ACHN (cell line): ENCODE results near the gene C12orf43.

Experiments
- DNase-seq: peaks from one replicate; pipeline ENCODE4 v3.0.0-alpha.2; 2015
- in situ Hi-C: cut with HindIII; loops from 2 replicates; pipeline ENCODE4 v1.10.0; 2017; ENCODE audit warnings: low sequenced_read_pairs, low pct_ligation_motif_present, low pct_unique_long_range_greater_than_20kb

The C12orf43 gene

DNA sequence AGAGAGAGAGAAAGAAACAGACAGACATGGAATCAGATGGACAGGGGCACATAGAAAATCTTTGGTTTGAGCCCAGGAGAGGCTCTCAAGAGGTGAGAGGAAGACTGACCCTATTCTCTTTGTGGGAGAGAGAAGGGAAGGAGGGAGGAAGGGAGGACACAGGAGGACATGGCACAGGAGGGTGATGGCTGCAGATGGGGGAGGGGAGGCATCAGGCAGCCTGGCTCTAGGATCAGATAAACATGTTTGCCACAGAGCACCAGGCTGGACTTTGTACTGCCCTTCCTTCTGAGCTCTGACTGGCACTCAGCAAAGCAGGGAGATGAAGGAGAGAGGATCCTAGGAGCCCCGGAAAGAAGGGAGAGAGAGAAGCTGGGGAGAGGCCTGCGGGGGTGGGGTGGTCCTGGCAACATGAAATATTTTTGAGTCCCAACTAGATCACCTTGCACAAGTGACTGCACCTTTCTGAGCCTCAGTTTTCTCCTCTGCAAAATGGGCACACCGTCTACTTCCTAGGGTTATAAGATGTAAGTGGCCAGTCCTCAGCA, 31.9 kb downstream of the C12orf43 start:
- in situ Hi-C loops, result no loop called here
- no peak for DNase-seq

DNA sequence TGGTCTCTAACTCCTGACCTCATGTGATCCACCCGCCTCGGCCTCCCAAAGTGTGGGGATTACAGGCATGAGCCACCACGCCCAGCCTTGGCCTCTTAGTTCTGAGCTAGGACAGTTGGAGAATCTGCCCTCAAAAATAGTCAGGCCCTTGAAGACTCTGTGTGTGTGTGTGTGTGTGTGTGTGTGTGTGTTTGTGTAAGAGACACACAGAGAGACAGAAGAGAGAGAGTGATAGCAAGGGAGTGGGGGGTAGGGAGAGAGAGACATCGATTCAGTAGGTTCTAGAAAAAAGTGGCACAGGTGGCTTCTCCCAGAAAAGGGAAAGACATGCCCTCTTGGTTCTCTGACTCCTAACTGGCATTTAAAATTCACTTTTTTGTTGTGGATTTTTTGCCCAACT, 32.5 kb downstream of the C12orf43 start:
- in situ Hi-C loops, result no loop called here
- no peak for DNase-seq

DNA sequence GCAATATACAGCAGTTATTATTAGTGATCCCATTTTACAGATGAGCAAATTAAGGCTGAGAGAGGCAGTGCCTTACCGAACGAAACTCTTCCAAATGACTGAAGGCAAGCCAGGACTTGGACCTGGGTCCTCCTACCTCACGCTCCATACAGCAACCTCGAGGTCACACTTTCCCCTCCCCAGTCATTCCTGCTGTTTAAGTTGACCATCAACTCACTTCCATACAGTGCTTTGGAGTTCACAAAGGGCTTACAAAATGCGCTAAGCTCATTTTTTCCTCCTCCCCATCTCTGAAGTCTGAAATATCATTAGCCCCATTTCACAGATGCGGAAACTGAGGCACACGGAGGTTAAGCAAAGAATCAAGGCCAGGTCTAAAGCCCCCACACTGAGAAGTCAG, 33.6 kb downstream of the C12orf43 start:
- in situ Hi-C loops, result no loop called here
- no peak for DNase-seq

DNA sequence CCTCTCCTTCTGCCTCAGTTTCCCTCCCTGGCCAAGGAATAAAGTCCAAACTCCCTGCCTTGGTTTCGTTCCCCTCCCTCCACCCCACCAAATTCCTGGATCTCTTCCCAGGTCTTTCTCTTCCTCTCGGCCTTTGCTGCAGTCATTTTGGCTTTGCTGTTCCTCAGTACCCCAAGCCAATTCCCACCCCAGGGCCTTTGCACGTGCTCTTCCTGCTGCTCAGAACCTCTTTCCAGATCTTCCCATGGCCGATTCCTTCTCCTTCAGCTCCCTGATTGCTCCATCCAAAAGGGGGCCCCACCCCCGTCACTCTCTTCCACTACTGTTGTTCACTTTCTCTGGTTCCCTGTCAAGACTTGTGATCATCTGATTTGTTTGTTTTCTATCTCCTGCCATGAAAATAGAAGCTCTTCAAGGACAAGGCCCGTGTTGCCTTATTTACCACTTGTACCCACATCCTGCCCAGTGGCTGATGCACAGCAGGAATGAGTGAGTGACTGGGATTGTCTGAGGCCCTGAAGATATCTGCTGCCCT, 34.8 kb downstream of the C12orf43 start:
- no peak for DNase-seq
- in situ Hi-C loops, result no loop called here

DNA sequence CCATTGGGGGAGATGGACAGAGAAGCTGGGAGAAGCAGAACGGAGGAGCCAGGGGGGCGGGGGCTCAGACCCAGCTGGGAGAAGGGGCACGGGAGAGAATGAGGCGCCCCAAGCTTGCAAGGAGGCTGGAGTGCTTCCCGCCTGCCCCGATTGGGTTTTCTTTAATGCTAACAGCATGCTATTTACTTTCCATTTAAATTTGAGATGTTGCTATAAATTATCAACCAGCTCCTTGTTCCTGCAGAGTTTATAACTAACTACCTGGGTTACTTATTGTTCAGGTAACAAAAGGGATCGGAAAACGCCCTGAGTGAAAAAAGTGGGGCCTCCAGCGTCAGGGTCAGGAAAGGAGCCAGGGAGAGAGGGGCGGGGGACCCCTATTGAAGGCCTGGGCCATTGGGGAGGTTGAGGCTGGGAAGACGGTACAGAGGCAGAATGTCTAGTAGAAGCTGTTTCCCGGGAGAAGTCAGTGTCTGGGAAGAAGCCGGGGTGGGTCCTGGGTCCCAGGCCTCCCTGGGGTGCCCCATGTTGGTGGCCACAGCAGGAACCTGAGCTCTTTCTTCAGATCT, 35.4 kb downstream of the C12orf43 start:
- in situ Hi-C loops, result no loop called here
- DNase-seq, result peak; percentile 67

DNA sequence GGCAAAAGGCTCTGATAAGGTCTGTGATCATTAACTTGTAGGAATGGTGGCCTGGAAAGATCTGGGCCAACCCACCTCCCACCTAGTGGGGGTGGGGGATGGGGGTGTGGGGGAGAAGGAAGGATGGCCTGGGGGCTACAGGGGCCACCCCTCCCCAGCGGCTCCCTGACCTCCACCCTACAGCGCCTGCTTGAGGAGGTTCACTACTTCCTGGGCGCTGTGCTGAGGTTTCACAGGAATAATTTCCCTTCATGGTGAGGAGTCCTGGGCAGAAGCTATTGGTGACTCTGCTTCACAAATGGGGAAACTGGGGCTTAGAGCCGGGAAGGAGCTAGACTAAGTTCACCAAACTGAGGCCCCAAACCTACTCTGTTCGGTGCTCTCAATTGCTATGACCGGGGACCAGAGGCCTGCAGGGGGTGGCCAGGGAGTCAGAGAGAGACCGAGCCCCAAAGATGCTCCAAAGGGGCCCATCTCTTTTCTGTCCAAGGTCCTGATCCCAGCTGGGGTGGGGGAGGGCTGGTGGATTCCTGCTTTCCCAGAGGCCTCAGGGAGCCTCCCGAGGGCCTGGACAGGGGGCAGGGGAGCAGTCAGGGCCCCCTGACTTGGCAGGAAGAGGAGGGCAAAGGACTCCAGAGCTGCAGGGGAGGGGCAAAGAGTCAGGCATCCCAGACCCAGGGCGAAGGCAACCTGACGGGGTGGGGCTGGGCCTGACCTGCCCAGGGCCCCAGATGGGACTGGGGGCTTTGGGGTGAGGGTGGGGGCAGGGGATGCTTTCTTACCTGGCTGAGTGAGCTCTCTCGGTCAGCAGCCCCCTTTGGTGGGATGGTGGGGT, 36.2 kb downstream of the C12orf43 start:
- in situ Hi-C loops, result no loop called here
- peak; percentile 65 for DNase-seq

DNA sequence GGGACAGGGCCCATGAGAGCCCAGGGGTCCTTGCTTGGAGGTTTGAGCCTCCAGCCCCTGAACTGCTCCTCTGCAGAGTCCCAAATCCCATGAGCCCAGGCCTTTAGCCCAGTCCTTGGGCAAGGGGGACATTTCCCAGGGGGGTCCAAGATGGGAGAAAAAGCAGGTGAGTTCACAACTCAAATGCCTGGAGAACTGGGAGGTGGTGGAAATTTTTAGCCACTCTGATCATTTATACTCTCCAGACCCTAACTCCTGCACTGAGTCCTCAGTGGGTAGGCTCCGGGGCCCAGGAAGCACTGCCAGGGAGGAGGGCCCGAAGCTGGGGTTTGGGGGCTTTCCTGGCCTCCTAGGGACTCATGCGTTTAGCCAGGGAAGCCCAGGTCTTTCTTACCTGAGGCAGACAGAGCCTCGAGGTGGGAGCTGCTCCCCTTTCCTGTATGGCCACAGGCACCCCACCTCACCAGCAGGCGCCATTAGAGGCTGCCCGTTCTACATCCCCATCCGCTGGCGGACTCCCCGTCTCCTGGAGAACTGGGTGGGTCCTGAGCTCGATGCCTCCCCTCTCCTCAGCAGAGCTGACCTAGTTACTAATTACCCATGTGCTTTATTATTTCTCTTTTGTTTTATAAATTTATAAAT, 36.9 kb downstream of the C12orf43 start:
- in situ Hi-C loops, result no loop called here
- no peak for DNase-seq

DNA sequence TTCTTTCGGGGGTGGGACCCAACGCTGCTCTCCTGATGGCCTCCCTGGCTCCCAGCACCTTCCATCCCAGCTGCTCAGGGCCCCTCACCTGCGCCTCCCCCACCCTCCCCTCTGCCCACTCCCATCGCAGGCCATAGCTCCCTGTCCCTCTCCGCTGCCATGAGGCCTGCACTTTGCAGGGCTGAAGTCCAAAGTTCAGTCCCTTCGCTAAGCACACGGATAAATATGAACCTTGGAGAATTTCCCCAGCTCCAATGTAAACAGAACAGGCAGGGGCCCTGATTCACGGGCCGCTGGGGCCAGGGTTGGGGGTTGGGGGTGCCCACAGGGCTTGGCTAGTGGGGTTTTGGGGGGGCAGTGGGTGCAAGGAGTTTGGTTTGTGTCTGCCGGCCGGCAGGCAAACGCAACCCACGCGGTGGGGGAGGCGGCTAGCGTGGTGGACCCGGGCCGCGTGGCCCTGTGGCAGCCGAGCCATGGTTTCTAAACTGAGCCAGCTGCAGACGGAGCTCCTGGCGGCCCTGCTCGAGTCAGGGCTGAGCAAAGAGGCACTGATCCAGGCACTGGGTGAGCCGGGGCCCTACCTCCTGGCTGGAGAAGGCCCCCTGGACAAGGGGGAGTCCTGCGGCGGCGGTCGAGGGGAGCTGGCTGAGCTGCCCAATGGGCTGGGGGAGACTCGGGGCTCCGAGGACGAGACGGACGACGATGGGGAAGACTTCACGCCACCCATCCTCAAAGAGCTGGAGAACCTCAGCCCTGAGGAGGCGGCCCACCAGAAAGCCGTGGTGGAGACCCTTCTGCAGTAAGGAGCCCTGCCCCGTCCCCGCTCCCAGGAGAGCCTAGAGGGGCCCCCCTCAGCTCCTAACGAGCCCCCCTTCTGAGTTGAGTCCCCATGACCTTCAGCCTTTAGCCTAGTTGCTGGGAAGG, 37.7 kb downstream of the C12orf43 start, which contains the start of gene HNF1A:
HNF1A (plus strand) TSS at position 248 of the 924 bp plus-strand sequence; CDS start at position 474, 226 bp downstream.
- in situ Hi-C loops, result no loop called here
- peak; percentile 39 for DNase-seq

DNA sequence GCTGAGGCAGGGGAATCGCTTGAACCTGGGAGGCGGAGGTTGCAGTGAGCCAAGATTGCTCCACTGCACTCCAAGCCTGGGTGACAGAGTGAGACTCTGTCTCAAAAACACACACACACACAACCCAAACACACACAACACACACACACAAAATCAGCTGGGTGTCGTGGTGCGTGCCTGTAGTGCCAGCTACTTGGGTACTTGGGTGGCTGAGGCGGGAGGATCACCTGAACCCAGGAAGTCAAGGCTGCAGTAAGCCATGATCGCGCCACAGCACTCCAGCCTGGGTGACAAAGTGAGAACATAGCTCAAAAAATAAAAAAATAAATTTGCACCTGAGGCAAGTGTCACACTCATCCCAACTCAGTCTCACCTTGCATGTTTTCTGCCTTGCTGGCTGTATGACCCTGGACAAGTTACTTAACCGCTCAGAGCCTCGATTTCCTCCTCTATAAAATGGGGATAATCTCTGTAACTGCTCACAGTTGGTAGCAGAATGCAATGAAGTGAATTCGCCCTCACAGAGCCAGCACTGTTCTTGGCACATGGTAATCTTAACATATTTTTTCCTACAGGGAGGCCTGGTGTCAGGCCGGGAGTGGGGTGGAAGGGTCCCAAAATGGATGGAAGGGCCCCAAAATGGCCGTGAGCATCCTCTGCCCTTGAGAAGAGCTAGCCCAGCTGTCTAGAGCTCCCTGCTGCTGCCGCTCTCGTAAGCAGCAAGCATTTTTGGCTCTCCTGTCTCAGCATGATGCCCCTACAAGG, 38.6 kb downstream of the C12orf43 start:
- no peak for DNase-seq
- in situ Hi-C loops, result no loop called here

DNA sequence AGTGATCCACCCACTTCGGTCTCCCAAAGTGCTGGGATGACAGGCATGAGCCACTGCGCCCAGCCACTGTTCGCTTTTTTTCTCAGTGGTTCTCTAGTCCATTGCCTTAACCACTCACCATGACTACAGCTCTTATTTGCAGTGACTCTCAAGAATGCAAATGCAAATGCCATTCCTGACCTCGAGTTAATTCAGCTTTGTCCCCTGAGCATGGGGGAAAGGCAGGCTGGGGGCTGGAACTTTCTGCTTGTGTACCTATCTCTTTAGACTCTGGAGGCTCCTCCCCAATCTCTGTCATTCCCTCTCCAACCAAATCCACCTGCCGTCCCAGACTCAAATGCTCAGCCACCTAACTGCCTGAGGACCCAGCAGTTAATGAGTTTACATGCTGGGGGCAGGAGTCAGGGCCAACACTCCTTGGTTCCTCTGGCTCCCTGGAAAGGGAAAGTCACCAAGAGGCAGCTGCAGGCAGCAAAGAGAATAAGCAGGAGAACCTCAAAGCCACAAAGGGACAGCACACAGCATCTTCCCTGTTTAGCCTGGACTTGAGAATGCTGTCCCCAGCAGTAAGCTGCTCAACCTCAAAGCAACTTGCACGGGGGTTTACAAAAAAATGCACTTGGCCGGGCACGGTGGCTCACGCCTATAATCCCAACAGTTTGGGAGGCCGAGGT, 43.3 kb downstream of the C12orf43 start:
- in situ Hi-C loops, result no loop called here
- peak; percentile 44 for DNase-seq

DNA sequence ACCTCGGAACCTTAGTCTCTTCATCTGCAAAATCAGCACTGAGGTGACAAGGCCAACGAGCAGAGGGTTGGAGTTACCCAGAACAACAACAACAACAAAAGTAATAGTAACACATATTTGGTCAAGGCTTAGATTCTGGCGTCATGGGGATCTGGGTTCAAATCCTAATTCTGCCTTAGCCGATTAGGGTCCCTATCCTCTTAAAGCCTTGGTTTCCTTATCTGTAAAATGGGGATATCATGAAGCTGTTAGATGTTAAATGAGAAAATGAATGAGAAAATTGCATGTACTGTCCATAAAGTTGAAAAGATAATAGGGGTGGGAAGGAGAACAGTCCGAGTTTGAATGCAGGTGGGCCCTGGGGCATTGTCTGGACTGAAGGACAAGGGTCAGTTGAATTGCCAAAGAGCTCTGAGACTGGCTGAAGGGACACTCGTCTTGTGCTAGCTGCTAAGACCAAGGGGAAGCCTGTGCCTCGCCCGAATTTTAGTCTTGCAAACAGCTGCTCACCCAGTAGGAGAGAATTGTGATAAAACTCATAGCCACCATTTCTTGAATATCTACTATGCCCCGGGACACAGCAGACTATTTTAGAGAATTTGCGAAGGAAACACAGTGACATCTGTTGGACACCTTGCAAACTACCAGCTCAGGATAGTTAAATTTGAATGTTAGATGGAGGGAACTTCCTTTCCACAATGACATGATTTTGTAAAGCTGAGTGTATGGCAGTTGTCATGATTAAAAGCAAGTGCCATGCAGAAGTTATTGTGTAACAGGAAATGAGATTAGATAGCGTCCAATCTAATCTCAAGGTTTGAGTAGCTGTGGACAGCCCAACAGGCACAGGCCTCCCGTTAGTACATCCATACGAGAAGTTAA, 44.7 kb downstream of the C12orf43 start:
- DNase-seq, result peak; percentile 79
- in situ Hi-C loops, result no loop called here

DNA sequence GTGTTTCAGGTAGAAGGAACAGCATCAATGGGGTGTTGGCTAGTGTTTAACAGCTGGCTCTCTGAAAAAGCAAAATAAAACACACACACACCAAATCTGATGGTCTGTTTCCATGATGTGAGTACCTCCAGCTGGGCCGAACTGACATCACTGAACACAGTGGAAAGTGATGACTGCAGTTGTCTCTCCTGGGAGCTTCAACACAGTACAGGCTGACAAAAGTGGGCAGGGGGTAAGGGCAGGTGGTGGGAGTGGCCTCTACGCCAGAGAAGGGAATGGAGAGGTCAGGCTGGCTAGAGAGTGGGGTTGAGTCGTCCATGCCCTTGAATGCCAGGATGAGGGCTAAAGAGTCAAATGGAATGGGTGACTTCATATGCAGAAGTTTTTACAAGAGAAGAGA, 46.0 kb downstream of the C12orf43 start:
- no peak for DNase-seq
- in situ Hi-C loops, result no loop called here

DNA sequence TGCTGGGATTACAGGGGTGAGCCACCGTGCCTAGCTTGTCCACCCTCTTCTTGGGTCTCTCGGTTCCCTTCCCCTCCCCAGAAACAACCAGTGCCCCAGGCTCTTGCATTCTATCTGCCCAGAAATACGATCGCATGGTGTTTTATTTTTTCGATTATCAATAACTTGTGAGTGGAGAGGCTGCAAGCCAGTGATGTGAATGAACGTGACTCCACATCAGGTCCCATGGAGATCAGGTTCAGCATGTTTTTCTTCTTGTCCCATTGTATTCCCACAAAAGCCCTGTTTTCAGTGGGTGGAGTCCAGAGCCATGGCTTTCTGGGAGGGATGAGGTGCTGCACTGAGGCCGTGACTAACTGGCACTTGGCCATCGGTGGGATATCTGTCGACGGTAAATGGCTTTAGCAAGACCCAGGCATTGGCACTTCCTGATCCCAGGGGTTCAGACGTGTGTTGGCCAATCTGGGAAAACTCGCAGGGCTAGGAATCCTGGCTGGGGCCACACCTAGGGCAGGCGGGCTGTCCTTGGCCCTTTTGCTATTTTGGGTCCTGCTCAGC, 50.7 kb downstream of the C12orf43 start:
- in situ Hi-C loops, result no loop called here
- no peak for DNase-seq

DNA sequence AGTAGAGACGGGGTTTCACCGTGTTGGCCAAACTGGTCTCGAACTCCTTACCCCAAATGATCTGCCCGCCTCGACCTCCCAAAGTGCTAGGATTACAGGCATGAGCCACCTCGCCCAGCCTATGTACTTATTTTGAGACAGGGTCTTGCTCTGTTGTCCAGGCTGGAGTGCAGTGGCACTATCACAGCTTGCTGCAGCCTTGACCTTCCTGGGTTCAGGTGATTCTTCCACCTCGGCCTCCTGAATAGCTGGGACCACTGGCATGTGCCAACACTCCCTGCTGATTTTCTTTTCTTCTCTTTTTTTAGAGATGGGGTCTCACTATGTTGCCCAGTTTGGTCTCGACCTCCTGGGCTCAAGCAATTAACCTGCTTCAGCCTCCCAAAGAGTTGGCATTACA, 52.0 kb downstream of the C12orf43 start:
- no peak for DNase-seq
- in situ Hi-C loops, result no loop called here

DNA sequence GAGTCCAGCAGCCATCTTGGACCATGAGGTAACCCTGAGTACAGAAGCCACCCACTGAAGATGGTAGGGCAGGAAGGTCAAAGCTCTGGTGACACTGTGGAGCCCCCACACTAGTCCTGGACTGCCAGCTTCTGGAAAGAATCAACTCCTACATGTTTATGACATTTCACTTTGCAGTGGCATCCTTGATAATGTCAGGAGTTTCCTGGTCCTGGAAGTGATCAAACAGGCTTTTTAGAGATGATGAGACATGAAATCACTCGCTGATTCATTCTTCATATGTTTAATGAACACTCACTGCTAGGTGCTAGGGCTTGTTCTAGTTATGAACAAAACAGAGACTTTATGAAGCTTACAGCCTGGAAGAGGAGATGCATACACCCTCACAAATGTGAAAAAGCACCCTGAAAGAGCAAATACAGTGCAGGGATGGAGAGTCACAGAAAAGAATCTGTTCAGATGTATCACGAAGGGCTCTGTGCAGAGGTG, 53.7 kb downstream of the C12orf43 start:
- no peak for DNase-seq
- in situ Hi-C loops, result no loop called here
